ENCODE data around the gene YY1.

GRCh38 chr14:100279563-100279962 lies 40.6 kb downstream of the YY1 start:
- TF ChIP-seq CTCF (conservative IDR thresholded peaks at IDR 0.05; ENCODE audit: low read length) (no peak), EZH2phosphoT487 (IDR thresholded peaks at IDR 0.05; ENCODE audit: borderline replicate concordance) (no peak)

Measured in Loucy (cell line).